WTC11 (cell line): ENCODE results near the gene C1QBP. TPM values are rescaled to one million over a fixed set of nuclear protein-coding genes. Genes with fewer than 3 reads are reported as not detected.

Experiments
- ATAC-seq: fragments of 200-7000 bp; cut with Tn5 transposase; 2 replicates; pipeline ENCODE4 v1.10.0; 2021; ENCODE audit warnings: mild to moderate bottlenecking, moderate library complexity
- CTCF ChIA-PET: fragments of 300-600 bp; sonication (Branson Sonifier 250); formaldehyde crosslinking; loops from one replicate; lab custom pipeline; 2021; ENCODE audit warnings: antibody characterized with exemption; lab: Charles Lee
- POLR2A ChIA-PET: fragments of 350-600 bp; sonication (Branson Sonifier 250); formaldehyde crosslinking; loops from one replicate; lab custom pipeline; 2021; ENCODE audit warnings: antibody characterized with exemption; lab: Charles Lee
- DNase-seq: peaks from one replicate; pipeline ENCODE4 v3.0.0; 2021; ENCODE audit warnings: low spot score
- H3K27ac Mint-ChIP-seq: 2 replicates; pipeline ENCODE4 v1.8.0; 2021; ENCODE audit warnings: mixed read lengths
- H3K27me3 Mint-ChIP-seq: 2 replicates; pipeline ENCODE4 v1.8.0; 2021; ENCODE audit warnings: low read depth, mild to moderate bottlenecking, moderate library complexity, mixed read lengths
- H3K36me3 Mint-ChIP-seq: 2 replicates; pipeline ENCODE4 v1.8.0; 2021; ENCODE audit warnings: mixed read lengths
- H3K4me1 Mint-ChIP-seq: 2 replicates; pipeline ENCODE4 v1.8.0; 2022; ENCODE audit warnings: mixed read lengths
- H3K4me3 Mint-ChIP-seq: 2 replicates; pipeline ENCODE4 v1.8.0; 2021; ENCODE audit warnings: mild to moderate bottlenecking, moderate library complexity, mixed read lengths
- H3K9me3 Mint-ChIP-seq: 2 replicates; pipeline ENCODE4 v1.8.0; 2021; ENCODE audit warnings: mixed read lengths
- ATF1 ChIP-seq: sonication (generic); formaldehyde crosslinking; IDR thresholded peaks from 2 replicates; pipeline ENCODE4 v1.8.1; 2023; ENCODE audit warnings: mild to moderate bottlenecking, moderate library complexity, missing genetic modification reagents
- FOXP1 ChIP-seq: sonication (generic); formaldehyde crosslinking; IDR thresholded peaks from 2 replicates; pipeline ENCODE4 v1.8.0; 2022; ENCODE audit warnings: missing genetic modification reagents, mild to moderate bottlenecking, moderate library complexity, borderline replicate concordance
- IRF2 ChIP-seq: sonication (generic); formaldehyde crosslinking; IDR thresholded peaks from 2 replicates; pipeline ENCODE4 v1.8.0; 2022; ENCODE audit warnings: low read depth, missing genetic modification reagents, borderline replicate concordance
- NR2C2 ChIP-seq: sonication (generic); formaldehyde crosslinking; IDR thresholded peaks from 2 replicates; pipeline ENCODE4 v1.8.0; 2022; ENCODE audit warnings: mild to moderate bottlenecking, missing genetic modification reagents
- SMAD4 ChIP-seq: sonication (generic); formaldehyde crosslinking; IDR thresholded peaks from 2 replicates; pipeline ENCODE4 v1.8.0; 2022; ENCODE audit warnings: mild to moderate bottlenecking, missing genetic modification reagents
- SP1 ChIP-seq: sonication (generic); formaldehyde crosslinking; conservative IDR thresholded peaks from 2 replicates; pipeline ENCODE4 v1.8.1; 2022; ENCODE audit warnings: missing genetic modification reagents
- TCF7 ChIP-seq: sonication (generic); formaldehyde crosslinking; IDR thresholded peaks from 2 replicates; pipeline ENCODE4 v1.8.0; 2022; ENCODE audit warnings: mild to moderate bottlenecking, low read depth, missing genetic modification reagents, moderate library complexity
- ZNF121 ChIP-seq: sonication (generic); formaldehyde crosslinking; IDR thresholded peaks from 2 replicates; pipeline ENCODE4 v1.8.0; 2023; ENCODE audit warnings: missing genetic modification reagents
- ZNF219 ChIP-seq: sonication (generic); formaldehyde crosslinking; IDR thresholded peaks from 2 replicates; pipeline ENCODE4 v1.8.0; 2023; ENCODE audit warnings: missing genetic modification reagents, mild to moderate bottlenecking, borderline replicate concordance
- ZNF232 ChIP-seq: sonication (generic); formaldehyde crosslinking; IDR thresholded peaks from 2 replicates; pipeline ENCODE4 v1.8.0; 2022; ENCODE audit warnings: mild to moderate bottlenecking, missing genetic modification reagents
- ZNF416 ChIP-seq: fragments of 250-450 bp; sonication (Bioruptor Pico); IDR thresholded peaks from 2 replicates; pipeline ENCODE4 v1.9.0; 2021; ENCODE audit warnings: mild to moderate bottlenecking, inconsistent platforms
- ZNF423 ChIP-seq: fragments of 250-450 bp; sonication (Bioruptor Pico); IDR thresholded peaks from 2 replicates; pipeline ENCODE4 v2.1.2; 2022; ENCODE audit warnings: mild to moderate bottlenecking, moderate library complexity
- total RNA-seq: library from RNA; stranded (reverse); gene quantifications from 3 replicates; pipeline ENCODE4 v1.2.3, GENCODE V29; 2021
- TF ChIP-seq, protein P1 (sequence below): fragments of 250-450 bp; sonication (Bioruptor Pico); IDR thresholded peaks from 2 replicates; pipeline ENCODE4 v1.9.0; 2021; ENCODE audit warnings: mild to moderate bottlenecking, borderline replicate concordance
- TF ChIP-seq, protein P2 (sequence below): sonication (generic); formaldehyde crosslinking; IDR thresholded peaks from 2 replicates; pipeline ENCODE4 v1.8.1; 2022; ENCODE audit warnings: mild to moderate bottlenecking, moderate library complexity, missing genetic modification reagents
- TF ChIP-seq, protein P3 (sequence below): sonication (generic); formaldehyde crosslinking; IDR thresholded peaks from 2 replicates; pipeline ENCODE4 v1.8.0; 2022; ENCODE audit warnings: mild to moderate bottlenecking, missing genetic modification reagents
- TF ChIP-seq, protein P4 (sequence below): fragments of 250-450 bp; sonication (Bioruptor Pico); IDR thresholded peaks from 2 replicates; pipeline ENCODE4 v1.9.0; 2021; ENCODE audit warnings: moderate library complexity, mild to moderate bottlenecking, inconsistent platforms, borderline replicate concordance
- TF ChIP-seq, protein P5 (sequence below): sonication (generic); formaldehyde crosslinking; IDR thresholded peaks from 2 replicates; pipeline ENCODE4 v1.8.1; 2023; ENCODE audit warnings: mild to moderate bottlenecking, missing genetic modification reagents, moderate library complexity
- TF ChIP-seq, protein P6 (sequence below): fragments of 250-450 bp; sonication (Bioruptor Pico); IDR thresholded peaks from 2 replicates; pipeline ENCODE4 v1.8.0; 2021; ENCODE audit warnings: mild to moderate bottlenecking
- TF ChIP-seq, protein P7 (sequence below): sonication (generic); formaldehyde crosslinking; IDR thresholded peaks from 2 replicates; pipeline ENCODE4 v1.8.1; 2022; ENCODE audit warnings: missing genetic modification reagents, borderline replicate concordance

Gene C1QBP
- total RNA-seq, 1 experiment from 2014 or later, result 429 TPM

DNA sequence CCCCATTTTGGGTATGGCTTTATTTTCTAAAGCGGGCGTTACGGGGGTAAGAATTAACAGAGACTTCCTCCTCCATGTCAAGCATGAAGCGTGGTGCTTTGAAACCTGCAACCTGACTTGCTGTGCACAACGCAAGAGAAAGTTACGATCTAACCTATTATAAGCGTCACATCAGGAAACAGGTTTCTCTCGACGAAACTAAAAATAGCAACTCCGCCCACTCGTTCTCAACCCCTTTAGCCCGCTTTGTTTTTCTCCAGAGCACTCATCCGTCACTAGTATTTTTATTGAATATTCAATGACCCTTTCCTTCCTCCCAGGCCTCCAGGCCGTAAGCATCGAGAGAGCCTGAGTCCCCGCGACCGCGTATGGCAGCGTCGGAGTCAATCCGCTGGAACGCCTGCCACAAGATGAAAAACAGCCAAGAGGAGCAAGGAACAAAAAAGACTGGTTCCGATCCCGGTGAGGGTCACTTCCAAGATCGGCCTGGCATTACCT, 20.0 kb downstream of the C1QBP start (continued):
- TF ChIP-seq, protein P1, sequence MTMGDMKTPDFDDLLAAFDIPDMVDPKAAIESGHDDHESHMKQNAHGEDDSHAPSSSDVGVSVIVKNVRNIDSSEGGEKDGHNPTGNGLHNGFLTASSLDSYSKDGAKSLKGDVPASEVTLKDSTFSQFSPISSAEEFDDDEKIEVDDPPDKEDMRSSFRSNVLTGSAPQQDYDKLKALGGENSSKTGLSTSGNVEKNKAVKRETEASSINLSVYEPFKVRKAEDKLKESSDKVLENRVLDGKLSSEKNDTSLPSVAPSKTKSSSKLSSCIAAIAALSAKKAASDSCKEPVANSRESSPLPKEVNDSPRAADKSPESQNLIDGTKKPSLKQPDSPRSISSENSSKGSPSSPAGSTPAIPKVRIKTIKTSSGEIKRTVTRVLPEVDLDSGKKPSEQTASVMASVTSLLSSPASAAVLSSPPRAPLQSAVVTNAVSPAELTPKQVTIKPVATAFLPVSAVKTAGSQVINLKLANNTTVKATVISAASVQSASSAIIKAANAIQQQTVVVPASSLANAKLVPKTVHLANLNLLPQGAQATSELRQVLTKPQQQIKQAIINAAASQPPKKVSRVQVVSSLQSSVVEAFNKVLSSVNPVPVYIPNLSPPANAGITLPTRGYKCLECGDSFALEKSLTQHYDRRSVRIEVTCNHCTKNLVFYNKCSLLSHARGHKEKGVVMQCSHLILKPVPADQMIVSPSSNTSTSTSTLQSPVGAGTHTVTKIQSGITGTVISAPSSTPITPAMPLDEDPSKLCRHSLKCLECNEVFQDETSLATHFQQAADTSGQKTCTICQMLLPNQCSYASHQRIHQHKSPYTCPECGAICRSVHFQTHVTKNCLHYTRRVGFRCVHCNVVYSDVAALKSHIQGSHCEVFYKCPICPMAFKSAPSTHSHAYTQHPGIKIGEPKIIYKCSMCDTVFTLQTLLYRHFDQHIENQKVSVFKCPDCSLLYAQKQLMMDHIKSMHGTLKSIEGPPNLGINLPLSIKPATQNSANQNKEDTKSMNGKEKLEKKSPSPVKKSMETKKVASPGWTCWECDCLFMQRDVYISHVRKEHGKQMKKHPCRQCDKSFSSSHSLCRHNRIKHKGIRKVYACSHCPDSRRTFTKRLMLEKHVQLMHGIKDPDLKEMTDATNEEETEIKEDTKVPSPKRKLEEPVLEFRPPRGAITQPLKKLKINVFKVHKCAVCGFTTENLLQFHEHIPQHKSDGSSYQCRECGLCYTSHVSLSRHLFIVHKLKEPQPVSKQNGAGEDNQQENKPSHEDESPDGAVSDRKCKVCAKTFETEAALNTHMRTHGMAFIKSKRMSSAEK (CRISPR knock-in tag), result no peak
- TF ChIP-seq NR2C2 (CRISPR knock-in tag), result no peak
- no peak for TF ChIP-seq TCF7
- no peak for TF ChIP-seq ZNF423 (CRISPR knock-in tag)
- TF ChIP-seq ZNF416 (CRISPR knock-in tag), result no peak
- TF ChIP-seq ATF1 (CRISPR knock-in tag), result no peak
- TF ChIP-seq, protein P2, sequence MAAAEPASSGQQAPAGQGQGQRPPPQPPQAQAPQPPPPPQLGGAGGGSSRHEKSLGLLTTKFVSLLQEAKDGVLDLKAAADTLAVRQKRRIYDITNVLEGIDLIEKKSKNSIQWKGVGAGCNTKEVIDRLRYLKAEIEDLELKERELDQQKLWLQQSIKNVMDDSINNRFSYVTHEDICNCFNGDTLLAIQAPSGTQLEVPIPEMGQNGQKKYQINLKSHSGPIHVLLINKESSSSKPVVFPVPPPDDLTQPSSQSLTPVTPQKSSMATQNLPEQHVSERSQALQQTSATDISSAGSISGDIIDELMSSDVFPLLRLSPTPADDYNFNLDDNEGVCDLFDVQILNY, result no peak
- TF ChIP-seq IRF2 (CRISPR knock-in tag), result no peak

DNA sequence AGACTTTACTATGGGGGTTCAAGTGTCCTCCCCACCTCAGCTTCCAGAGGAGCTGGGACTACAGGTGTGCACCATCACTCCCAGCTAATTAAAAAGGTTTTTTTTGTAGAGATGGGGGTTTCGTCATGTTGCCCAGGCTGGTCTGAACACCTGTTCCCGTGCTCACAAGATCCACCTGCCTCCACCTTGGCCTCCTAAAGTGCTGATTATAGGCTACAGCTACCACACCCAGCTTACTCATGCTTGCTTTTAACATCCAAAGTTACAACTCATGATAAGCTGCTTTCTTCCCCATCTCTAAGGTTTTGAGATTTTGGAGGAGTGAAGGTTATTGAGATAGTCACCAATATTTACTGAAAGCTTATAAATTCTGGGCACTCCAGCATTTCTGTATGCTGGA, 22.1 kb downstream of the C1QBP start:
- peak overlapping the region; percentile 47 for H3K4me3 Mint-ChIP-seq
- CTCF ChIA-PET, result interaction anchor here (2.4 kb wide), 1 partner anchor 22 kb away, joined by 14 read pairs; the partner anchor contains the start of gene C1QBP
- POLR2A ChIA-PET, result no interaction called here
- no peaks in the 10 kb centered on the region for H3K9me3 Mint-ChIP-seq
- TF ChIP-seq ZNF219 (no peak), ZNF232 (CRISPR knock-in tag) (no peak), SMAD4 (no peak), FOXP1 (no peak), ZNF121 (CRISPR knock-in tag) (no peak), SP1 (CRISPR knock-in tag) (no peak)
- TF ChIP-seq, protein P3, sequence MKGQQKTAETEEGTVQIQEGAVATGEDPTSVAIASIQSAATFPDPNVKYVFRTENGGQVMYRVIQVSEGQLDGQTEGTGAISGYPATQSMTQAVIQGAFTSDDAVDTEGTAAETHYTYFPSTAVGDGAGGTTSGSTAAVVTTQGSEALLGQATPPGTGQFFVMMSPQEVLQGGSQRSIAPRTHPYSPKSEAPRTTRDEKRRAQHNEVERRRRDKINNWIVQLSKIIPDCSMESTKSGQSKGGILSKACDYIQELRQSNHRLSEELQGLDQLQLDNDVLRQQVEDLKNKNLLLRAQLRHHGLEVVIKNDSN (CRISPR knock-in tag), result no peak
- TF ChIP-seq, protein P4, sequence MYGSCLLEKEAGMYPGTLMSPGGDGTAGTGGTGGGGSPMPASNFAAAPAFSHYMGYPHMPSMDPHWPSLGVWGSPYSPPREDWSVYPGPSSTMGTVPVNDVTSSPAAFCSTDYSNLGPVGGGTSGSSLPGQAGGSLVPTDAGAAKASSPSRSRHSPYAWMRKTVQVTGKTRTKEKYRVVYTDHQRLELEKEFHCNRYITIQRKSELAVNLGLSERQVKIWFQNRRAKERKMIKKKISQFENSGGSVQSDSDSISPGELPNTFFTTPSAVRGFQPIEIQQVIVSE (CRISPR knock-in tag), result no peak
- TF ChIP-seq, protein P5, sequence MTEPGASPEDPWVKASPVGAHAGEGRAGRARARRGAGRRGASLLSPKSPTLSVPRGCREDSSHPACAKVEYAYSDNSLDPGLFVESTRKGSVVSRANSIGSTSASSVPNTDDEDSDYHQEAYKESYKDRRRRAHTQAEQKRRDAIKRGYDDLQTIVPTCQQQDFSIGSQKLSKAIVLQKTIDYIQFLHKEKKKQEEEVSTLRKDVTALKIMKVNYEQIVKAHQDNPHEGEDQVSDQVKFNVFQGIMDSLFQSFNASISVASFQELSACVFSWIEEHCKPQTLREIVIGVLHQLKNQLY (CRISPR knock-in tag), result no peak
- TF ChIP-seq, protein P6, sequence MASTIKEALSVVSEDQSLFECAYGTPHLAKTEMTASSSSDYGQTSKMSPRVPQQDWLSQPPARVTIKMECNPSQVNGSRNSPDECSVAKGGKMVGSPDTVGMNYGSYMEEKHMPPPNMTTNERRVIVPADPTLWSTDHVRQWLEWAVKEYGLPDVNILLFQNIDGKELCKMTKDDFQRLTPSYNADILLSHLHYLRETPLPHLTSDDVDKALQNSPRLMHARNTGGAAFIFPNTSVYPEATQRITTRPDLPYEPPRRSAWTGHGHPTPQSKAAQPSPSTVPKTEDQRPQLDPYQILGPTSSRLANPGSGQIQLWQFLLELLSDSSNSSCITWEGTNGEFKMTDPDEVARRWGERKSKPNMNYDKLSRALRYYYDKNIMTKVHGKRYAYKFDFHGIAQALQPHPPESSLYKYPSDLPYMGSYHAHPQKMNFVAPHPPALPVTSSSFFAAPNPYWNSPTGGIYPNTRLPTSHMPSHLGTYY (CRISPR knock-in tag), result no peak
- TF ChIP-seq, protein P7, sequence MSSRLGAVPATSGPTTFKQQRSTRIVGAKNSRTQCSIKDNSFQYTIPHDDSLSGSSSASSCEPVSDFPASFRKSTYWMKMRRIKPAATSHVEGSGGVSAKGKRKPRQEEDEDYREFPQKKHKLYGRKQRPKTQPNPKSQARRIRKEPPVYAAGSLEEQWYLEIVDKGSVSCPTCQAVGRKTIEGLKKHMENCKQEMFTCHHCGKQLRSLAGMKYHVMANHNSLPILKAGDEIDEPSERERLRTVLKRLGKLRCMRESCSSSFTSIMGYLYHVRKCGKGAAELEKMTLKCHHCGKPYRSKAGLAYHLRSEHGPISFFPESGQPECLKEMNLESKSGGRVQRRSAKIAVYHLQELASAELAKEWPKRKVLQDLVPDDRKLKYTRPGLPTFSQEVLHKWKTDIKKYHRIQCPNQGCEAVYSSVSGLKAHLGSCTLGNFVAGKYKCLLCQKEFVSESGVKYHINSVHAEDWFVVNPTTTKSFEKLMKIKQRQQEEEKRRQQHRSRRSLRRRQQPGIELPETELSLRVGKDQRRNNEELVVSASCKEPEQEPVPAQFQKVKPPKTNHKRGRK (CRISPR knock-in tag), result no peak
- ATAC-seq (no peak), DNase-seq (no peak)
- peaks cover 11% of the 10 kb centered on the region for H3K4me1 Mint-ChIP-seq
- H3K27ac Mint-ChIP-seq, result no peak overlapping the region
- no peaks in the 10 kb centered on the region for H3K27me3 Mint-ChIP-seq
- peaks cover 34% of the 10 kb centered on the region for H3K36me3 Mint-ChIP-seq
